HG02610 (cell line): ENCODE measurements around the gene CEBPE.
"Not testable (repeated sequence)": the region's sequence is repeated elsewhere in the genome, so short reads cannot be mapped to it uniquely, and the experiment has no call there.

Experiments used
- ATAC-seq: cut with Tn5 transposase; IDR thresholded peaks from one replicate; pipeline ENCODE4 v1.9.1; 2021; ENCODE audit warnings: mild to moderate bottlenecking, moderate library complexity; ENCODE audit not compliant: unreplicated experiment

Gene CEBPE

DNA sequence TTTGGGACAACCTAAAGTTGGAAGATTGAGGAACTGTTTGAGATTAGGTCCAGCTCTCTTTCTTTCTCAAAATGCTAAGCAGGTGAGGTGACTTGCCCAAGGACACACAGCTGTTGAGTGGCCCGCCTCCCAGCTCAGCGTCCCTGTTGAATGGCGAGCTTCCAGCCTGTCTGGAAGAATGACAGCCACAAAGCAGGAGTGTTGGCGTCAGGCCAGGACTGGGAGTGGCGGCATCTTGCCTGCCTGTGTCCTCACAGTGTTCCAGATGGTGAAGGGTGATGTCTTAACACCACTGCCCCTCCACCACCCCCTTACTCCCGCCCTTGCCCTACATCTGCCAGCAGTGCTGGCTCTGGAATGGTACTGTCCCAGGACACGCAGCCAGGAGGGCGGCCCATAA, 4.4 kb upstream of the CEBPE start:
- no peak for ATAC-seq

DNA sequence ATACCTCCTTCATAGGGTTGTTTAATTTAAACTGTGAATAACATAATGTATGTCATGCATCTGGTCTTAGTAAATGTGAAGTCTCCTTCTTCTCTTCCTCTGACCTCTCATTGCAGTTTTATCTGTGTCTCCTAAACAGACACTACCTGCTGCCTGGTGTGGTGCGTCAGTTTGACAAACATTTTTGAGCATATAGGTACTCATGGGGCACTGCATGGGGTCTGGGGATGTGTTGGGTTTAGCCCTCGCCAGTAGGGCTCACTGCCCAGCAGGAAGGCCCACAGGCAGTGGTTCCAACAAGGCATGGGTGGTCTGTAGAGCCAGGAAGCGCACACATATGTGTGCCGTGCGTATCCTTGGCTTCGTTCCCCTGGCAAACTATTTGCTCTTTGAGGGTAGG, 3.0 kb upstream of the CEBPE start:
- ATAC-seq: no peak

DNA sequence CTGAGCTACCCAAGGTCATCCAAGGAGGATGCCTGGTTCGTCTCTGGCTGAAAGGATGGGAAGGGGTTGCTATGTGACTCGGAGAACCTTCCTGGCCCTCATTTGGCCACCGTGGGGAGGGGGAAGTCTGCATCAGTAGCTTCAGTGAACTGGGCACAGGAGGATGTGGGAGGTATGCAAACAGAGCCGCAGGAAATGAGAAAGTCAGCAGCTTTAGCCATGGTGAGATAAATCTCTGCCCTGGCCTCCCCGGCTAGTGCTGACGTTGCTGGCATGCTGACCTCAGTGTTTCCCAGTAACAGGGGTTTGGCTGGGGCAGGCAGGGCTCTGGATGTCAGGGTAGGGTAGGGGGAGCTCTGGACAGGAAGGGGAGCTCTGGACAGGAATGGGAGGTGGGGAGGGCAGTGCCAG, 2.3 kb upstream of the CEBPE start:
- ATAC-seq: no peak

DNA sequence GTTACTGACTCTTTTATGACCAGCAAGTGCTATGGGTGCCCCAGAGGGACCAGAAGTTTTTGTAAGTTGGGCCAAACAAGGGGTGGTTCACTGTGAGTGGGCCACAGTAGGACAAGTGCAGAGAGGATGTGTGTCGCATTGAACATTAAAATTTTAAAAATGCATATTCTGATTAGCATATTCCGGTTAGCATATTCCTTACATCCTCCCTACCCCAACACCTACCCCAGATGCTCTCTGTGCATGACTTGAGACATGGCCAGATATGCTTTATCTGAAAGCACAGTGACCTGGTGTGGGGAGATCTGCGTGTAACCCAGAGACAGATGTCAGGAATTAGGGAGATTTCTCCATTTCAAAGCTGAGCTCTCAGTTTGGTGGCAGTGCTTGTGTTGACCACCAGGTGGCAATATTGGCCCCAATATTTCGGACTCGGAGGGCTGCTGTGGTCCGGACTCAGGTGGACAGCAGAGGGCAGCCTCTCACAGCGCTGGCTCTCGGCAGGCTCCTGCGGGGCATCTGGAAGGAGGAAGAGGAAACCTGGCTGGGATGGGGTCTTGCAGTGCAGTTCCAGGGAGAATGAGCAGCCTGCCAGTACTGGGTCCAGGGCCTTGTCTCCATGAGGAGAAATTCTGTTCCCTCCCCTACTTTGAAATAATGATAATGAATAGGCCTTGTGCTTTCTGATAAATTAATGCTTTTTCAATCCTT, 1.6 kb upstream of the CEBPE start:
- peak; percentile 60 for ATAC-seq

DNA sequence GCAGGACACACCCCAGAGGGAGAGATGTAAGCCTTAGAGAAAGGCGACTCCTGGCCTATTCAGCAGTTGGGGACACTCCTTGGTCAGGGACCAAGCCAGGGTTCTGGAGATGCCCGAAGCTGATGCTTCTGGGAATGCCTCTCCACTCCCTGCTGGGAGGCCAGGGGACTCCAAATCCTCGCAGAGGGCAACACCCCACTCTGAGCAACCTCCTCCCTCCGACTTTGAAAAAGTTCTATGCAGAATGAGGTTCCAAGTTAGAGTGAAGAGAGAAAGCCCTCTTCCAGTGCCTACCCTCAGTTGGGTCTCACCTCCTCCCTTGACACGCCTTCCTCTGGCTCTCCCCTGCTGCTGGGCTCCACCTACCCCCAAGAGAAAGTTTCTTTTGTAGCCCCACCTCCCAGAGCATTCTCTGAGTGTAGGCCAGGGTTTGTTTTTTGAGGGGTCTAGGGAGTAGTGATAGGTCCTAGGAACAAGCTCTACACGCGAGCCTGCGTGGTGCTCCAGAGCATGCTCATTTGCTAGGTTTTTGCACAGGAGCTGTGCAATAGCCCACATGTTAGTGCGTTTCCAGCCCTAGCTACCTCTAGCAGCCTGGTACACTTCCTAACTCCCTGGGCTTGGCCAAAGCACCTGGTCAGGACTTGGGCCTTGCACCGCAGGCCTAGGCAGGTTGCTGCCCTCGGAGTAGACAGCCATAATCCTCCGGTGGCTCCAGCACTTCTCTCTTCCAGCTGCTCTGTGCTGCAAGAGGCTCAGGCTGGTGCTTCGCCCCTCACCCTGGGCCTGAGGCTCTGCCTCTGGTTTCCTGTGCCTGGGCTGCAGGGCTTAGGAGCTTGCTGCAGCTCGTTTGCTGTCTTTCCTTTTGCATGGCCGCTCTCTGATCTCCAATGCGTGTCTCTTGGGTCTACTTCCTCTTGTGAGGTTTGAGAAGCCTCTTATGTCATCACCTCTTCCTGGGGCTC, 590 bp upstream of the CEBPE start:
- ATAC-seq: no peak

DNA sequence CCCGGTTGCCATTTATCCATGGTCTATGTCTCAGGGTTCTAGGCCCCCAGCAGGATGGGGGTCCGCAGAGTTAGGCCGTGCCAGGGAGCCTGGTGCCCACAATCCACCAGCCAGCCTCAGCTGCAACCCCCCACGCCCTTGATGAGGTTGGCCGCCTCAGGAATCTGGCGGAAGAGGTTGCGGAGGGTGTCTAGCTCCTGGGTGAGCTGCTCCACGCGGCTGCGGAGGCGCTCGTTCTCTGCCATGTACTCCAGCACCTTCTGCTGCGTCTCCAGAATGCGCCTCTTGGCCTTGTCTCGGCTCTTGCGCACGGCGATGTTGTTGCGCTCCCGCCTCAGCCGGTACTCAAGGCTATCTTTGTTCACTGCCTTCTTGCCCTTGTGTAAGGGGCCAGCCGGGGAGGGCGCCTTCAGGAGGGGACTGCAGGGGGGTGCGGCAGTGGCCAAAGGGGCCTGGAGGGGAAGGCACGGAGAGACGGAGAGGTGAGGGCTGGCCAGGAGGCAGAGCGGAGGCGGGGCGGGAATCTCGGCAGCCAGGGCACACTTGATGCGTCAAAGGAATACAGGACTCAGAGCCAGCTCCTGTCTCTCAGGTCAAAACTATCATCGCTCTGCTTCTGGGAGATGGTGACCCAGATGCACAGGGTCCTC, 1.6 kb downstream of the CEBPE start:
- ATAC-seq: no peak

DNA sequence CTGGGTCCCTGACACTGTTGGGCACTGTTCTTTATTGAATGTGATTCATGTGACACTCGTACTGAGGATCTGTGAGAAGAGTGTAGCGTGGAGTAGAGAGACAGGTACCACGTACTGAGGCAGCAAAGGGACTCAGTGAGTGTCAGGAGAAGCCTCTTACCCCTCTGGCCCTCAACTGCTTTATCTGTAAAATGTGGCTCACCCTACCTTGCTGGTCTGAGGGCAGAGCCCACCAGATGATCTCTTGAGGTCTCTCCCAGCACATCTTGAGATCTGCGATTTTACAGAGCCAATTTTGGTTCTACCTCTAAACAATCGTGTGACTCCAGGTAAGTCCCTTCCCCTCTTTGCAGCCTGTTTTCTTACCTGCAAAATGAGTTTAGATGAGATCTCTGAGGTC, 3.1 kb downstream of the CEBPE start:
- ATAC-seq: no peak

DNA sequence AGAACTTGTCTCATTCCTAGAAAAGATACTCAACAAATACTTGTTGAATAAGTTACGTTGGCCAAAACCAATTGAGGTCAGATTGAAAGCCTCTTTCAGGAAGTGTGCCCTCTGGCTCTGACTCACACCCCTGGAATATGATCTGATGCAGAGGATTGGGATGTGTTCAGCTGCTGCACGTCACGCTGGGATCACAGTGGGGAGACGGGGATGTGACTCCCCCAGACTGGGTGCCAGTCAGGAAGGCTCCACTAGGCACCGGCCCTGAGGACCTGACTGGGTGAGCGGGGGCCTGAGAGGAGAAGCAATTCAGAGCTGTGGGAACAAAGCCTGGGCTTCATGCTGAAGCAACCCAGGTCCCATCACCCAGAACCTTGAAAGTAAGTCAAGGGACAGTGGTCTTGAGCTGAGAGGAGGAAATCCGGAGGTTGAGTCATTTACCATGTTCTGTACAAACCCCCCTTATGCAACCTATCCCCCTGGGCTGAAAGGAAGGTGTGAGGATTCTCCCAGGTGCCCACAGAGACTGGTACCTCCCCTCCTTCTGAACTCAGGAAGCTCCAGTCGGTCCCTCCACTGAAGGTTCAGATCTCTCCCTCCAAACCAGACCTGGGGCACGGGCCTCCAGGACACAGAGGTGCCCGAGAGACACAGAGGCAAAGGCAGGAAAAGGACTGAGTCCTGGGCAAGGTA, 3.9 kb downstream of the CEBPE start:
- ATAC-seq: no peak

DNA sequence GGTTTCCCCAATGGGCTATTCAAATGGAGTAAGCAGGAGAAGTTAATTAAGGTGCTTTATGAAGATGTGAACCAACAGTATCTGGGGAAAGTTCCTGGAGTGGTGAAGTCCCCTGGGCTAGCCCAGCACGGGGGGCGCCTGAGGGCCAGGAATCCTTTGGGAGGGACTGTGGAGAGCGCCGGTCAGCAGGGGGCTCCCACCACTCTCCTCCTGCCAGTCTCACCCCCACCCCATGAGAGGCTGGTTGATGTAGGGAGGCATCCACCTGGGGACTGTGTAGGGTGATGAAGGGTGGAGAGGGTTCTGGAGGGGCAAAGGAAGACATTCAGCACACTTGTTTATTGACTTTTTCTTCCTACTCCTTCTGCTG, 4.4 kb downstream of the CEBPE start:
- ATAC-seq: no peak

DNA sequence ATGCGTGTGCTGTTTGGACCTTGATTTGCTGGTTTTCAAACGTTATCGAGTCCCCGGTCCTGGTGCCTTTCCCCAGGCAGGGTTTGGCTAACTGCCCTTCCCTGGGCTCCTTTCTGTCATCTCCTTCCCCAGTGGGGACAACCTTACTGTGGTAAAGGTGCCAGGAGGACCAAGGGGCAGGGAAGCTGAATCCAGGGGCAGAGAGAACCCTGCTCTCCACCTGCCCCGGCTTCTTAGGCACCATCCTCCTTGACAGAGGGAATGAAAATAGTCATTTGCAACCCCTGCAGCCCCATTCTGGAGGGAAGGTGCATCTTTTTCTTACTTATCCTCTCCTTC, 5.0 kb downstream of the CEBPE start:
- no peak for ATAC-seq

DNA sequence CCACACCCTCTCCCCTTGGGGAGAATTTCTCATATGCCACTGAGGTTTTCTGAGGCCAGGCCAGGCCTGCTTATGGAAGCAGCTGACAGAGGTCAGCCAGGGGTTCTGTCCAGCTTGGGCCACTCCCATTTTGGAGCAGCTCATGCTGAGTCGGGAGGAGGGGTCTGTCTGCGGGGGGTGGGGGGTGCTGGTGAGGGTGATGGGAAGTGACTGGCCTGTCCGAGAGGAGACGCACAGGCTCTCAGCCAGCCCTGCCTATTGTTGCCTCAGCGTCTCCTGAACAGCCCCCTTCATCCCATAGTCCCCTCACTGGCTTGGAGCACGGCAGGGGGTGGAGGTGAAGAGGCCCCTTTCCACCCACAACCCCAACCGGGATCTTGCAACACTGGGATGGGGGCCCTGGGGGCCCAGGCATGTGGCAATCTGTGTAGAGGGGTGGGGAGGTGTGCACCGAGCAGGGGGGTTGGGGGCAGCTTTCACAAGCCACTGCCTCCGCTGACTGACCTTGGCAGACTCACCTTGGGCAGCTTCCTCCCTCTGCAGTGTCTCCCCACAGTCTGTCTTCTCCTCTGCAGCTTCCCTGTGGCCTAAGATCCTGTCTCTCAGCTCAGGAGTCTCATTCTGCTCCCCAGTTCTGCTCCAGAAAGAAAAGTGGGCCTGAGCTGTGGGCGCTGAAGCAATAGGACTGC, 5.5 kb downstream of the CEBPE start:
- ATAC-seq: no peak

DNA sequence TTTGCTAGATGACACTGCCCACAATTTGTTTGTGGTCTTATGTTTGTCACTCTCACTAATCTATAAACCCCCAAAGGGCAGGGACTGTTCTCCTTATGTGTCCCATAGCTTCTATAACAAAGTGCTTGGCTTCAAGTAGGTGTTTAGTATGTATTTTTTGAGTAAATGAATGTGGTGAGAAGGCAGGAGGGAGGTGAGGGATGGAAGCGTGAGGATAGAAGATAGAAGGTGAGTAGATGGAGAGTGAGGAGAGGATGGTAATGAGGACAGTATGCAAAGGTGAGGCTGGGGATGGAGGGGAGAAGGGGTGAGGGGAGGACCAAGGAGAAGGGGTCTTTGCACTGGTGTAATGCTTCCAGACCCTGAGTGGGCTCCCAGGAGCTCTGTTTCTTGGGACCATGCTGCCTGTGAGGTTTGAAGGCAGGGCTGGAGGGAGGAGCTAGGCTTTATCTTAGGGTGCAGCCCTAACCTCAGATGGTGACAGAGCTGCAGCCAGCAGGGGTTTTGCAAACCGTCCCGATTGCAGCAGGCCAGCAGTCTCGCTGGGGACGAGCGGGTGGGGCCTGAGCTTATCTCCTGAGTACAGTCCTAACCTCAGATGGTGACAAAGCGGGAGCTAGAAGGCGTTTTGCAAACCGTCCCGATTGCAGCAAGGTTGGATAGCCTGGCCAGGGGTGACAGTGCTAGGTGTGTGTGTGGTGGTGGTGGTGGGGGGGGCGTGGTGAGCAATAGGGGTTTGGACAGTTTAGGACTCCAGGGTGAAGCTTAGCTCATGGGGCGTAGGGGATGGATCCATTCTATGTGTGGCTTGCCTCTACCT, 6.5 kb downstream of the CEBPE start:
- ATAC-seq: no peak

DNA sequence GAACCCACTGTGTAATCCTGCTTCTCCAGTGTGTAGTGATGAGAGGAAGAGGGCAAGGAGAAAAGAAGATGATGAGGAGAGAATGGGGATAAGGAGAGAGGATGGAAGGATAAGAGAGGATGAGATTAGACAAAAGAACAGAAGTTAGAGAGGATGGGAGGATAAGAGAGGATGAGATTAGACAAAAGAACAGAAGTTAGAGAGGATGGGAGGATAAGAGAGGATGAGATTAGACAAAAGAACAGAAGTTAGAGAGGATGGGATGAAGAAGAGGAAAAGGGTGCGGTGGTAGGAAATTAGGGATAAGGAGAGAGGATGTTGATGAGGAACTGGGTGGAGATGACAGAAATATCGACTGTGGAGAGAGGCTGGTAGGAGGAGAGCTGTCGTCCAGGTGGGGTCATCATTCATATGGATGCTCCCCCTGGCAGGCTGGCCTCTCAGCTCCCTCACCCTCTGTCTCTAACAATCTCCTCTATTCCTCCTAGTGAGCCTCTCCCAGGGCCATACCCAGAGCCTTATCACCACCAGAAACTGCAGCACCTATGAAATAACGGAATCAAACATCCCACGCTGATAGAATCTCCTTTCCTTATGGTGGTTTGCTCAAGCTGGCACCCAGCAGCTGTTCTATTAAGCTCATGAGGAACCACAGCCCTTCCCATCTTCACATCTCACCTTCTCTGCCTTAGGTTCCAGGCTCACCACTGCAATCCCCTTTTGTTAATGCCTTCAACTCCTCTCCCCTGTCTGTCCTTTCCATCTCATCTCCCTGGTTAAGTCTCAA, 8.3 kb downstream of the CEBPE start:
- ATAC-seq: no peak

DNA sequence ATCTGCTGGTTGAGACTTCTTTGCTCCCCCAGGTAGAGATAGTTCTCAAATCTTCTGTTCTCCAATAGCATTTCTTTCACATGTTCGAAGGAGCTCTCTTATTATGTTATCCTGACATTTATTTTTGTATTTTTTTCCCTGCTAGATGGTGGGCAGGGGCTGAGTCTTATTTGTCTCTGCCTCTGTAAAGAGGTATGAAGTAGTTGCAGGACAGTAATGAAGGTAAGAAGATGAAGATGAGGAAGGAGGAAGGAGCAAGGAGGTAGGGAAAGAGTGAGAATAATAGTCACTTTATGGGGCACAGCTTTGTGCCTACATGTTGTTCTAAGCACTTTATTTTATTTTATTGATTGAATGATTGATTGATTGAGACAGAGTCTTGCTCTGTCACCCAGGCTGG, 9.3 kb downstream of the CEBPE start:
- no peak for ATAC-seq

DNA sequence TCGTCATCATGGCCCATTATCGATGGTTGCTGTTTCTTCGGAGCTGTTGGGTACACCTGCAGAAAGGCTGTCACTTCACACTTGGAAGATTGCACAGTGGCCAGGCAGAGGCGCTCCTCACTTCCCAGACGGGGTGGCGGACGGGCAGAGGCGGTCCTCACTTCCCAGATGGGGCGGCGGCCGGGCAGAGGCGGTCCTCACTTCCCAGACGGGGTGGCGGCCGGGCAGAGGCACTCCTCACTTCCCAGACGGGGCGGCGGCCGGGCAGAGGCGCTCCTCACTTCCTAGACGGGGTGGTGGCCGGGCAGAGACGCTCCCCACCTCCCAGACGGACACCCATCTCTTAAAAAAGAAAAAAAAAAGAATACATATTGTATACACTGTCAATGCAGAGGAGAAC, 10.9 kb downstream of the CEBPE start:
- not testable (repeated sequence) for ATAC-seq

DNA sequence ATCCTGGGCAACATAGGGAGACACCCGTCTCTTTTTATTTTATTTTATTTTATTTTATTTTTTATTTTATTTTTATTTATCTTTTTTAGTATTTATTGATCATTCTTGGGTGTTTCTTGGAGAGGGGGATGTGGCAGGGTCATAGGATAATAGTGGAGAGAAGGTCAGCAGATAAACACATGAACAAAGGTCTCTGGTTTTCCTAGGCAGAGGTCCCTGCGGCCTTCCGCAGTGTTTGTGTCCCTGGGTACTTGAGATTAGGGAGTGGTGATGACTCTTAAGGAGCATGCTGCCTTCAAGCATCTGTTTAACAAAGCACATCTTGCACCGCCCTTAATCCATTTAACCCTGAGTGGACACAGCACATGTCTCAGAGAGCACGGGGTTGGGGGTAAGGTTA, 11.4 kb downstream of the CEBPE start:
- ATAC-seq: not testable (repeated sequence)

DNA sequence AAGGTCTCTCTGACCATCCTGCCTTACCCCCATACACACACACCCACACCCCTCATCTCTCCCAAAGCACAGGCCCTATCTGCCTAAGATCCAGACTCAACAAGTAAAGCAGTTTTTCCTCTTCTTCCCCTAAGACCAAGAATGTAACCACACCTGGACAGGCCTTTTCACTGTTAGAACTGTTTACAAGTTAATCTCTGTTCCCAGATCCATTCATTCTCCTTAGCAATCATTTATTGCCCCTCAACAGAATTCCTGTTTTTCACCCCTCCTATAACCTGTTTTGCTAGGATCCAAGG, 12.4 kb downstream of the CEBPE start:
- no peak for ATAC-seq

DNA sequence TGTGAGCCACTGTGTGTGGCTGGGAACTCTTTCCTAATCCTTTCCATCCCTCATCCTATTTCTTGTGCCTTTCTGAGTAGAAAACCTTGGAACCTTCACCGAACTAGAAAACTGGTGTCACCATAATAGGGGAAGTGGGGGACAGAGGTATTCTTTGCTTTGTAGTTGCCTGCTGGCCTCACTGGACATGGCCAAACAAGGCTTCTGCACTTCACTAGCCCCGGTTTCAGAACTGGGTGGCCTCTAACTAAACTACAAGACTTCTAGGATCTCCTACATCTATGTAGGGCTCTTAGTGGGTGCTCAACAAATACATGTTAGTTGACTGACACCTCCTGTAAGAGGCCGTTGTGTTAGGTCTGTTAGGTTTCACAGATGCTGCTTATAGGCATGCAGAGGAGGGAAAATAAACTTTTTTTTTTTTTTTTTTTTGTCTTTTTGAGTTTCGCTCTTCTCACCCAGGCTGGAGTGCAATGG, 13.7 kb downstream of the CEBPE start:
- ATAC-seq: no peak
